Lung (tissue), 12 donors: ENCODE data around the gene SDK2. TPM values are rescaled to one million over a fixed set of nuclear protein-coding genes. Genes with fewer than 3 reads are reported as not detected.

ENCODE experiments used
- ATAC-seq: fragments of 200-7000 bp; cut with Tn5 transposase; one replicate; pipeline ENCODE4 v1.9.1; 2020; ENCODE audit warnings: moderate number of reproducible peaks; ENCODE audit not compliant: insufficient read depth, low FRiP score
- DNase-seq, 3 donors: peaks; one replicate each; pipeline ENCODE4 v3.0.0-alpha.2; 2013 to 2017
- H3K27ac ChIP-seq, 2 donors: one replicate each; pipeline ENCODE4 v1.5.1; 2013; ENCODE audit warnings: mild to moderate bottlenecking in 2 of 2, moderate library complexity in 2 of 2, control low read depth in 1 of 2, inconsistent platforms in 1 of 2, low read depth in 1 of 2, low read length in 1 of 2
- H3K27me3 ChIP-seq, 3 donors: one replicate each; pipeline ENCODE4 v1.5.1; 2013; ENCODE audit warnings: low read length in 2 of 3; ENCODE audit not compliant: control insufficient read depth in 3 of 3, insufficient read depth in 3 of 3
- H3K36me3 ChIP-seq, 4 donors: one replicate each; pipeline ENCODE4 v1.5.1; 2013; ENCODE audit warnings: low read length in 4 of 4, mild to moderate bottlenecking in 1 of 4, moderate library complexity in 1 of 4; ENCODE audit not compliant: control insufficient read depth in 4 of 4, insufficient read depth in 4 of 4
- H3K4me1 ChIP-seq, 5 donors: one replicate each; pipeline ENCODE4 v1.5.1; 2013; ENCODE audit warnings: low read length in 5 of 5, mild to moderate bottlenecking in 2 of 5, moderate library complexity in 1 of 5; ENCODE audit not compliant: control insufficient read depth in 5 of 5, insufficient read depth in 5 of 5
- H3K4me3 ChIP-seq: one replicate; pipeline ENCODE4 v1.5.1; 2013; ENCODE audit warnings: mild to moderate bottlenecking, control low read depth, moderate library complexity
- H3K9ac ChIP-seq, 2 donors: one replicate each; pipeline ENCODE4 v1.5.1; 2013; ENCODE audit warnings: low read length in 2 of 2, control low read depth in 1 of 2; ENCODE audit not compliant: insufficient read depth in 1 of 2
- H3K9me3 ChIP-seq, 4 donors: one replicate each; pipeline ENCODE4 v1.5.1; 2013; ENCODE audit warnings: low read length in 3 of 4, mild to moderate bottlenecking in 1 of 4, moderate library complexity in 1 of 4; ENCODE audit not compliant: control insufficient read depth in 4 of 4, insufficient read depth in 3 of 4
- CTCF ChIP-seq: IDR thresholded peaks from 2 replicates; pipeline ENCODE4 v1.5.1; 2012; ENCODE audit warnings: mild to moderate bottlenecking; ENCODE audit errors: control extremely low read depth, extremely low read depth
- WGBS, 2 donors: extraction: QIAGEN DNeasy Blood & Tissue Kit; methylation state at CpG; one replicate each; pipeline ENCODE4 v1.1.7; 2013; 5-methylcytosine and 5-hydroxymethylcytosine counted together
- polyA plus RNA-seq, 2 donors: library from polyadenylated mRNA; stranded (reverse); fragments of 200-250 nt; gene quantifications; one replicate each; pipeline ENCODE4 v1.2.1, GENCODE V29; 2013
- total RNA-seq, 2 donors: library from RNA; depleted of rRNA in 1 of 2; stranded (reverse); fragments of >200 nt in 1 of 2; gene quantifications; one replicate each; pipeline ENCODE4 v1.2.1, GENCODE V29; 2014 to 2021
- donor health status: control.
- donor health status: control.
- donor health status: Bipolar disorder and iron deficiency.
- donor health status: healthy.
- donor health status: DM: yes; HTN: yes; CAD: no.

Gene SDK2
- total and polyA plus RNA-seq, 4 donors: 0.91 to 41.7 (median 4.3) TPM

GRCh38 chr17:73585583-73585982 lies 58.7 kb downstream of the SDK2 start:
- Histone ChIP-seq H3K36me3 (no peaks in the 10 kb centered on the region), H3K4me3 (no peak overlapping the region), H3K9me3 (no peaks in the 10 kb centered on the region), H3K27me3 (no peaks in the 10 kb centered on the region), H3K4me1 (peaks cover 0 to 5% (median 2%) of the 10 kb centered on the region in 5 donors), H3K27ac (no peak overlapping the region), H3K9ac (no peak overlapping the region)
- no peak for TF ChIP-seq CTCF
- 85 to 90% methylated on average over 5 of the region's 5 CpGs for WGBS, 2 donors
- ATAC-seq (no peak), DNase-seq (no peak)

GRCh38 chr17:73584987-73585386 lies 59.3 kb downstream of the SDK2 start:
- no peak for TF ChIP-seq CTCF
- ATAC-seq: no peak
- Histone ChIP-seq H3K4me1 (peaks cover 0 to 5% (median 2%) of the 10 kb centered on the region in 5 donors), H3K4me3 (no peak overlapping the region), H3K9ac (no peak overlapping the region), H3K27ac (no peak overlapping the region), H3K9me3 (peaks cover 0 to 2% (median 0%) of the 10 kb centered on the region in 4 donors), H3K27me3 (no peaks in the 10 kb centered on the region), H3K36me3 (no peaks in the 10 kb centered on the region)
- WGBS, 2 donors: 96 to 99% methylated on average over 5 of the region's 5 CpGs
- DNase-seq: no peak

- Histone ChIP-seq H3K9me3 (peaks cover 0 to 2% (median 0%) of the 10 kb centered on the region in 4 donors), H3K27ac (no peak overlapping the region), H3K27me3 (no peaks in the 10 kb centered on the region), H3K4me3 (no peak overlapping the region), H3K9ac (no peak overlapping the region), H3K36me3 (no peaks in the 10 kb centered on the region), H3K4me1 (peaks cover 0 to 5% (median 2%) of the 10 kb centered on the region in 5 donors)
- no peak for ATAC-seq
- no peak for DNase-seq
- WGBS, 2 donors: 89 to 95% methylated on average over 11 of the region's 11 CpGs
- no peak for TF ChIP-seq CTCF
Measured at GRCh38 chr17:73584049-73584448, 60.2 kb downstream of the SDK2 start.

- no peak for TF ChIP-seq CTCF
- ATAC-seq: no peak
- Histone ChIP-seq H3K9me3 (peaks cover 0 to 2% (median 0%) of the 10 kb centered on the region in 4 donors), H3K9ac (no peak overlapping the region), H3K27me3 (no peaks in the 10 kb centered on the region), H3K4me3 (no peak overlapping the region), H3K36me3 (no peaks in the 10 kb centered on the region), H3K27ac (no peak overlapping the region), H3K4me1 (peaks cover 0 to 5% (median 2%) of the 10 kb centered on the region in 5 donors)
- no peak for DNase-seq
- WGBS, 2 donors: 84 to 88% methylated on average over 9 of the region's 9 CpGs
Measured at GRCh38 chr17:73582821-73583220, 61.4 kb downstream of the SDK2 start.
